Measurements from ENCODE around the gene PTRHD1. TPM values are rescaled to one million over a fixed set of nuclear protein-coding genes. Genes with fewer than 3 reads are reported as not detected.

The PTRHD1 gene
- total RNA-seq, 2 donors from 2014 or later = 37.2 to 38.2 TPM

GRCh38 chr2:24839729-24840128, 46.5 kb upstream of the PTRHD1 start:
- no peaks in the 10 kb centered on the region for H3K4me1 ChIP-seq (ENCODE audit: control insufficient read depth, insufficient read depth, low read length)
- Mint-ChIP-seq H3K9me3 (no peaks in the 10 kb centered on the region), H3K27me3 (ENCODE audit: insufficient read depth) (no peaks in the 10 kb centered on the region), H3K4me3 (no peak overlapping the region), H3K36me3 (ENCODE audit: low read depth) (peaks cover 19% of the 10 kb centered on the region), H3K27ac (no peak overlapping the region), H3K4me1 (no peaks in the 10 kb centered on the region)
- no peak for DNase-seq
- no peaks in the 10 kb centered on the region for H3K27me3 ChIP-seq (ENCODE audit: control insufficient read depth, insufficient read depth, low read length, poor library complexity, severe bottlenecking)
- WGBS, 2 experiments (ENCODE audit: insufficient coverage in 1 of 2, insufficient read length in 1 of 2) = 92 to 95% methylated on average over 4 to 15 of the region's 15 CpGs
- no peak for TF ChIP-seq CTCF (conservative IDR thresholded peaks at IDR 0.05)
- no peak overlapping the region for H3K9ac ChIP-seq (ENCODE audit: extremely low read depth, low read length, poor library complexity, severe bottlenecking)
- no peak overlapping the region for H3K4me3 ChIP-seq (ENCODE audit: low read length)
- H3K27ac ChIP-seq (ENCODE audit: low read depth, low read length) = no peak overlapping the region
- H3K36me3 ChIP-seq (ENCODE audit: control insufficient read depth, insufficient read depth, low read length) = no peaks in the 10 kb centered on the region
- H3K9me3 ChIP-seq (ENCODE audit: control insufficient read depth, low read length) = no peaks in the 10 kb centered on the region

GRCh38 chr2:24838541-24838940, 45.4 kb upstream of the PTRHD1 start:
- Mint-ChIP-seq H3K27ac (no peak overlapping the region), H3K36me3 (ENCODE audit: low read depth) (peaks cover 24% of the 10 kb centered on the region), H3K9me3 (peaks cover 1% of the 10 kb centered on the region), H3K4me3 (no peak overlapping the region), H3K4me1 (peaks cover under 1% of the 10 kb centered on the region), H3K27me3 (ENCODE audit: insufficient read depth) (no peaks in the 10 kb centered on the region)
- H3K9me3 ChIP-seq (ENCODE audit: control insufficient read depth, low read length) = peaks cover 4% of the 10 kb centered on the region
- no peaks in the 10 kb centered on the region for H3K27me3 ChIP-seq (ENCODE audit: control insufficient read depth, insufficient read depth, low read length, poor library complexity, severe bottlenecking)
- no peak overlapping the region for H3K27ac ChIP-seq (ENCODE audit: low read depth, low read length)
- H3K36me3 ChIP-seq (ENCODE audit: control insufficient read depth, insufficient read depth, low read length) = peaks cover 4% of the 10 kb centered on the region
- no peaks in the 10 kb centered on the region for H3K4me1 ChIP-seq (ENCODE audit: control insufficient read depth, insufficient read depth, low read length)
- H3K4me3 ChIP-seq (ENCODE audit: low read length) = no peak overlapping the region
- no peak overlapping the region for H3K9ac ChIP-seq (ENCODE audit: extremely low read depth, low read length, poor library complexity, severe bottlenecking)
- WGBS, 2 experiments (ENCODE audit: insufficient coverage in 1 of 2, insufficient read length in 1 of 2) = 92 to 95% methylated on average over 9 to 18 of the region's 18 CpGs
- no peak for TF ChIP-seq CTCF (conservative IDR thresholded peaks at IDR 0.05)
- DNase-seq = no peak

- Histone ChIP-seq H3K36me3 (ENCODE audit: control insufficient read depth, insufficient read depth, low read length) (peaks cover 4% of the 10 kb centered on the region), H3K9me3 (ENCODE audit: control insufficient read depth, low read length) (peaks cover 6% of the 10 kb centered on the region), H3K9ac (ENCODE audit: extremely low read depth, low read length, poor library complexity, severe bottlenecking) (no peak overlapping the region), H3K4me3 (ENCODE audit: low read length) (no peak overlapping the region), H3K27ac (ENCODE audit: low read depth, low read length) (no peak overlapping the region), H3K4me1 (ENCODE audit: control insufficient read depth, insufficient read depth, low read length) (no peaks in the 10 kb centered on the region), H3K27me3 (ENCODE audit: control insufficient read depth, insufficient read depth, low read length, poor library complexity, severe bottlenecking) (no peaks in the 10 kb centered on the region)
- Mint-ChIP-seq H3K27me3 (ENCODE audit: insufficient read depth) (no peaks in the 10 kb centered on the region), H3K36me3 (ENCODE audit: low read depth) (peaks cover 27% of the 10 kb centered on the region), H3K4me3 (no peak overlapping the region), H3K4me1 (peaks cover 5% of the 10 kb centered on the region), H3K9me3 (peaks cover 1% of the 10 kb centered on the region), H3K27ac (no peak overlapping the region)
- TF ChIP-seq CTCF (conservative IDR thresholded peaks at IDR 0.05) = no peak
- 93 to 100% methylated on average over 3 to 5 of the region's 5 CpGs for WGBS, 2 experiments (ENCODE audit: insufficient coverage in 1 of 2, insufficient read length in 1 of 2)
- DNase-seq = no peak
Measured at GRCh38 chr2:24837996-24838513, 44.9 kb upstream of the PTRHD1 start.
